NCI-H524 (cell line): ENCODE data around the gene CLASP2.
"Not testable (repeated sequence)": the region's sequence is repeated elsewhere in the genome, so short reads cannot be mapped to it uniquely, and the experiment has no call there.

Source experiments
- DNase-seq, 2 experiments: peaks; one replicate each; lab custom pipeline; 2025; lab: John Stamatoyannopoulos, UW

Gene CLASP2

DNA sequence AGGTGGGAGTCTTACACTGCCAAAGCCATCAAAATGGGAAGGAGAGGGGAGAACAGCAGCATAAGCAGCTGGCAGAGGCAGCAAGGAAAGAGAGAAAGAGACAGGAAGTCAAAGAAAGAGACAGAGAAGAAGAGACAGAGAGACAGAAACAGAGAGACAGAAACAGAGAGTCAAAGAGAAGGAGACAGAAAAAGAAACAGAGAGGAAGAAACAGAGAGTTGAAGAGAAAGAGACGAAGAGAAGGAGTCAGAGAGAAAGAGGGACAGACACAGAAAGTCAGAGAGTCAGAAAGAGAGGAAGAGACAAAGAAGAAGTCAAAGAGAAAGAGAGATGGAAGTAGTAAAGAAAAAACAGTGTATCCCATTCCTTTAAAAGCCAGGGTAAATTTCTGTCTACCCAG lies 266.1 kb downstream of the CLASP2 start:
- DNase-seq, result not testable (repeated sequence)

DNA sequence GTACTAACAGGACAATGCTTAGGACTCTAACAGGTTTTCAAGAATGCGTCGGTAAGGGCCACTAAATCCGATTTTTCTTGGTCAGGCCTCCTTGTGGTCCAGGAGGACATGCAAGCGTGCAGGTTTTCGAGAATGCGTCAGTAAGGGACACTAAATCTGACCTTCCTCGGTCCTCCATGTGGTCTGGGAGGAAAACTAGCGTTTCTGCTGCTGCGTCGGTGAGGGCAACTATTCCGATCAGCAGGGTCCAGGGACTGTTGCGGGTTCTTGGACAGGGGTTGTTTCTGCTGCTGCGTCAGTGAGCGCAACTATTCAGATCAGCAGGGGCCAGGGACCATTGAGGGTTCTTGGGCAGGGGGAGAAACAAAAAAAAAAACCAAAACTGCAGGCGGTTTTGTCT lies 270.1 kb downstream of the CLASP2 start:
- DNase-seq, result no peak

DNA sequence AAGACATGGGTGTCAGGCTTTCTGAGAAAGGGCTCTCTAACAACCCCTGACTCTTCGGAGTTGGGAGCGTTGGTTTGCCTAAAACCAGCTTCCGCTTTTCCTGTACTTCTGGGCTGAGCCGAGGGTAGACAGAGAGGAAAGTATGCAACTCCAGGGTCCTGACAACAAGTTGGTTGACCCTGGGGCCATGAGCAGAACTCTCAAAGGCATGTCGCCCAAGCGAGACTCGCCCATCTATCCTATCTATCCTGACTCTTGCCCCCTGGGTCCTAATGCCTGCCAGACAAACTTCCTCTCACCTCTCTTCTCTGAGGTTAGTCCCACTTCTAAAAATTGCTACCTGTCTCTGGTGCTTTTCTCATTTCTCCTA lies 270.8 kb downstream of the CLASP2 start:
- not testable (repeated sequence) for DNase-seq
